ENCODE data around the gene SYT1.

DNA sequence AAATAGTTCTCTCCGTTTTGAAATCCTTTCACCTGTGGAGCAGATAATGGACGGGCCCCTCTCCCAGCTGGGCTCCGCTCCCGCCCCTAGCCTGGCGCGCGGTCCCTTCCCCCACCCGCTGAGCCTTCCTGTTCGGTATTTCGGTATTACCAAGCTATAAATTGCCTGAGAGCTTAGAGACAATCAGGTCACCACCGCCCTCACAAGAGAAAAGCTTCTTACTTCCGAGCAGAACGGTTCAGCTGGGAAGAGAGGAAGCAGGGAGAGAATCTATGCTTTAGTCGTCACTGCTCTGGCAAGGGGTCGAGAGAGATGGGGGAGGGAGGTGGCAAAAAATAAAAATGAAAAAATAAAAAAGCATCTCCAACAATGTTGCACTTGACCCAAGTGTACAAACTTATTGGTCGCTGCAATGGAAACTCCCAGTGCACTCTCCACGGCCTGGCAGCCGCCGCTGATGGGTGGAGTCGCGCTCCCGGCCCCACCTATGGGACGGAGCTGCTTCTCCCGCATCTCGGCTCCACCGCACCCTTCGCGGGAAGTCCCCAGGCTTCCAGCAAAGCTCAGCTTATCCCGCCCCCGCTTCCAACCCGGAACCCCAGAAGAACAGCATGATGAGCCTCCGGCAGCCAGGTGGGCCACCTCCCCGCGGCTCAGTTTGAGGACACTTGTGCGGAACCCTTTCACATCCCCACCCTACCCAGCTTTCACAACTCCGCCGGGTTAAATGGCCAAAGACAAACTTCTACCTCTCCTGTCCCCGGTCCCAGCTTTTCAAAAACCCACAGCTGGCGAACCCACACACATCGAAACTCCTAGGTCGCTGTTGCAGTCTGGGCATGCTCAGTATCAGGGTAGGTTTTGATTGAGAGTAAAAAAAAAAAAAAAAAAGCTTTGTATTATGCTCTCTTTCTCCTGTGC is 832 bp upstream of the SYT1 start:
- no peak for TF ChIP-seq POLR2AphosphoS5 (IDR thresholded peaks at IDR 0.05)
- TF ChIP-seq EP300 (IDR thresholded peaks at IDR 0.05): no peak
- no peak for TF ChIP-seq POLR2A (IDR thresholded peaks at IDR 0.05)
- TF ChIP-seq, protein P1, sequence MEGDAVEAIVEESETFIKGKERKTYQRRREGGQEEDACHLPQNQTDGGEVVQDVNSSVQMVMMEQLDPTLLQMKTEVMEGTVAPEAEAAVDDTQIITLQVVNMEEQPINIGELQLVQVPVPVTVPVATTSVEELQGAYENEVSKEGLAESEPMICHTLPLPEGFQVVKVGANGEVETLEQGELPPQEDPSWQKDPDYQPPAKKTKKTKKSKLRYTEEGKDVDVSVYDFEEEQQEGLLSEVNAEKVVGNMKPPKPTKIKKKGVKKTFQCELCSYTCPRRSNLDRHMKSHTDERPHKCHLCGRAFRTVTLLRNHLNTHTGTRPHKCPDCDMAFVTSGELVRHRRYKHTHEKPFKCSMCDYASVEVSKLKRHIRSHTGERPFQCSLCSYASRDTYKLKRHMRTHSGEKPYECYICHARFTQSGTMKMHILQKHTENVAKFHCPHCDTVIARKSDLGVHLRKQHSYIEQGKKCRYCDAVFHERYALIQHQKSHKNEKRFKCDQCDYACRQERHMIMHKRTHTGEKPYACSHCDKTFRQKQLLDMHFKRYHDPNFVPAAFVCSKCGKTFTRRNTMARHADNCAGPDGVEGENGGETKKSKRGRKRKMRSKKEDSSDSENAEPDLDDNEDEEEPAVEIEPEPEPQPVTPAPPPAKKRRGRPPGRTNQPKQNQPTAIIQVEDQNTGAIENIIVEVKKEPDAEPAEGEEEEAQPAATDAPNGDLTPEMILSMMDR (IDR thresholded peaks at IDR 0.05): no peak
